HepG2 (cell line): ENCODE results near the gene FGD5. TPM values are rescaled to one million over a fixed set of nuclear protein-coding genes. Genes with fewer than 3 reads are reported as not detected.
"Not testable (repeated sequence)": the region's sequence is repeated elsewhere in the genome, so short reads cannot be mapped to it uniquely, and the experiment has no call there.

ENCODE experiments used
- ATAC-seq: fragments of 200-7000 bp; cut with Tn5 transposase; 3 replicates; pipeline ENCODE4 v1.9.1; 2020; ENCODE audit warnings: mild to moderate bottlenecking, moderate library complexity
- BruUV-seq: library from RNA; stranded (reverse); fragments of 400-500 nt; replicated peaks from 2 replicates; lab custom pipeline; 2021; lab: Mats Ljungman, UMichigan
- CTCF ChIA-PET: fragments of 300-600 bp; formaldehyde crosslinking; extraction: SDS; loops from one replicate; lab custom pipeline; 2021; ENCODE audit warnings: low total read pairs, inconsistent platforms, low intra/inter-chr PET ratio; lab: Yijun Ruan, JAX
- POLR2A ChIA-PET: fragments of 350-600 bp; sonication (Branson Sonifier 250); formaldehyde crosslinking; loops from one replicate; lab custom pipeline; 2020; ENCODE audit warnings: antibody characterized with exemption, inconsistent platforms; lab: Yijun Ruan, JAX
- DNase-seq: peaks from one replicate; pipeline ENCODE4 v3.0.0-alpha.2; 2015; ENCODE audit warnings: low spot score
- FAIRE-seq: peaks from 3 replicates; lab custom pipeline; 2011; peaks lifted over from hg19 to GRCh38; lab: Jason Lieb, UNC
- H2AFZ ChIP-seq: one replicate; pipeline ENCODE4 v1.6.1; 2011; ENCODE audit warnings: low read length, inconsistent platforms
- H3K27ac ChIP-seq: fragments of 300-600 bp; 3 replicates; pipeline ENCODE4 v1.8.0; 2011; ENCODE audit warnings: mixed run types, mild to moderate bottlenecking, mixed read lengths, low read length, inconsistent platforms; ENCODE audit not compliant: insufficient read depth; ENCODE audit errors: extremely low read length
- H3K27me3 ChIP-seq, 2 experiments: fragments of 200-600 bp in 1 of 2; 2 replicates in 1 of 2; 3 replicates in 1 of 2; pipeline versions ENCODE4 v1.6.0 to v1.8.0; 2011; ENCODE audit warnings: low read length in 2 of 2, mild to moderate bottlenecking in 2 of 2, moderate library complexity in 2 of 2, inconsistent platforms in 1 of 2; ENCODE audit not compliant: insufficient read depth in 2 of 2, control insufficient read depth in 1 of 2
- H3K36me3 ChIP-seq, 2 experiments: fragments of 200-600 bp in 1 of 2; replicated peaks in 1 of 2; 2 replicates in 1 of 2; 3 replicates in 1 of 2; pipeline versions ENCODE4 v1.5.1 to v1.8.0; 2011; ENCODE audit warnings: low read length in 2 of 2, inconsistent platforms in 1 of 2; ENCODE audit not compliant: insufficient read depth in 2 of 2, control insufficient read depth in 1 of 2
- H3K4me1 ChIP-seq: 2 replicates; pipeline ENCODE4 v1.5.1; 2012; ENCODE audit warnings: low read length, inconsistent platforms; ENCODE audit not compliant: insufficient read depth
- H3K4me2 ChIP-seq: 2 replicates; pipeline ENCODE4 v1.6.0; 2011; ENCODE audit warnings: low read depth, low read length, inconsistent platforms
- H3K4me3 ChIP-seq, 3 experiments: fragments of 200-600 bp in 1 of 3; sonication (generic), shearing (Covaris generic) in 1 of 3; replicated peaks in 1 of 3; 2 replicates each; pipeline ENCODE4 v1.5.1; 2011 to 2016; ENCODE audit warnings: low read length in 3 of 3, inconsistent platforms in 2 of 3, low read depth in 2 of 3, mild to moderate bottlenecking in 2 of 3, control low read depth in 1 of 3, mixed read lengths in 1 of 3; ENCODE audit not compliant: insufficient read depth in 1 of 3
- H3K79me2 ChIP-seq: one replicate; pipeline ENCODE4 v1.6.1; 2011; ENCODE audit warnings: low read length, inconsistent platforms; ENCODE audit not compliant: insufficient read depth
- H3K9ac ChIP-seq: 2 replicates; pipeline ENCODE4 v1.6.0; 2011; ENCODE audit warnings: mild to moderate bottlenecking, low read depth, low read length, inconsistent platforms; ENCODE audit not compliant: insufficient read depth
- H3K9me3 ChIP-seq: 2 replicates; pipeline ENCODE4 v1.5.1; 2012; ENCODE audit warnings: mild to moderate bottlenecking, low read length
- H4K20me1 ChIP-seq: 2 replicates; pipeline ENCODE4 v1.6.0; 2011; ENCODE audit warnings: inconsistent platforms, mild to moderate bottlenecking, low read length, moderate library complexity; ENCODE audit not compliant: insufficient read depth
- NR1H2 ChIP-seq: sonication (generic); formaldehyde crosslinking; IDR thresholded peaks from 2 replicates; pipeline ENCODE4 v1.8.1; 2022; ENCODE audit warnings: low read depth, missing genetic modification reagents, borderline replicate concordance
- ZFP1 ChIP-seq: IDR thresholded peaks from 2 replicates; pipeline ENCODE4 v1.6.1; 2016
- WGBS: methylation state at CpG from one replicate; pipeline ENCODE4 v1.1.6; 2017; ENCODE audit warnings: low lambda C conversion rate; 5-methylcytosine and 5-hydroxymethylcytosine counted together
- in situ Hi-C: cut with HindIII; loops from 2 replicates; pipeline ENCODE4 v1.10.0; 2017; ENCODE audit warnings: low pct_unique_long_range_greater_than_20kb; ENCODE audit not compliant: extremely low pct_ligation_motif_present
- intact Hi-C: fragments of 100-400 bp; cut with micrococcal nuclease; formaldehyde crosslinking; loops from one replicate; pipeline ENCODE4 v1.10.0; 2022; ENCODE audit not compliant: unreplicated experiment
- polyA plus RNA-seq, 8 experiments: library from polyadenylated mRNA; depleted of rRNA in 3 of 8; stranded (reverse) in 7 of 8; unstranded in 1 of 8; fragments of >200 nt; fragmentation: Illumina TruSeq in 4 of 8; extraction: Trizol in 4 of 8; gene quantifications; 2 replicates each; pipeline versions ENCODE4 v1.2.1 to v1.2.3, GENCODE V29; 2011 to 2016; ENCODE audit warnings: low read depth in 4 of 8, missing spikeins in 1 of 8, mixed read lengths in 1 of 8; ENCODE audit not compliant: insufficient read depth in 1 of 8
- total RNA-seq, 5 experiments: library from RNA; depleted of rRNA; stranded (reverse); fragments of >200 nt; fragmentation: Illumina TruSeq; extraction: Trizol; gene quantifications; 2 replicates each; pipeline ENCODE4 v1.2.3, GENCODE V29; 2016; ENCODE audit warnings: low read depth in 1 of 5

The FGD5 gene
- total and polyA plus RNA-seq, 2 of the 13 experiments (the other 11 are each of a cell fraction or from before 2014, with no cell fraction given): 0.17 TPM; not detected in 1

DNA sequence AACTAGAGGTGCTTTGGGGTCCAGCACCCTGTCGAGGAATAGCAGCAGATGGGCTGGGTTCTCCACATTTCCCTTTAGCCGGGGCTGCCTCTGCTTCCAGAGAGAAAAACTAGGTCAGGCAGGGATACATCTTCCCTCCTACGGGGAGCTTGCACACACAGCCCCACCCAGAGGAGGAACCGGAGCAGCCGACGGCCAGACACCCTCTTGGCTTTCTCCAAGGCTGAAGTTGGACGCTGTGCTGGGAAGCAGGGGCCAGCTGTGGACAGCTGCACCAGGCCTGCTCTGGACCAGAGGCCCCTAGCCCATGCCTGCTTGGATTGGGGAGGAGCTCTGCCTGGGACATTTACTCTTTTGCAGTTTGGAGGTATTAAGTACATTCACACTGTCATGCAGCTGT is 84.0 kb downstream of the FGD5 start:
- Histone ChIP-seq H3K27me3 (peaks cover 0 to 4% of the 10 kb centered on the region in 2 experiments; a peak in 2 of 5 replicates), H3K4me2 (no peak overlapping the region), H3K9me3 (peaks cover 9% of the 10 kb centered on the region; the same call in 1 of the 2 replicates), H3K4me1 (peaks cover 34% of the 10 kb centered on the region), H3K4me3 (no peak overlapping the region), H3K9ac (no peak overlapping the region), H4K20me1 (no peaks in the 10 kb centered on the region), H3K36me3 (no peaks in the 10 kb centered on the region), H2AFZ (no peak overlapping the region), H3K27ac (no peak overlapping the region), H3K79me2 (no peaks in the 10 kb centered on the region)
- BruUV-seq: no TSS peak
- DNase-seq (no peak), ATAC-seq (no peak), FAIRE-seq (no peak)
- TF ChIP-seq ZFP1 (CRISPR knock-in tag): no peak
- TF ChIP-seq NR1H2: no peak
- ChIA-PET CTCF (no interaction called here), POLR2A (no interaction called here)
- in situ Hi-C loops: no loop called here
- 33% methylated on average over 3 of the region's 7 CpGs for WGBS
- intact Hi-C loops: no loop called here

DNA sequence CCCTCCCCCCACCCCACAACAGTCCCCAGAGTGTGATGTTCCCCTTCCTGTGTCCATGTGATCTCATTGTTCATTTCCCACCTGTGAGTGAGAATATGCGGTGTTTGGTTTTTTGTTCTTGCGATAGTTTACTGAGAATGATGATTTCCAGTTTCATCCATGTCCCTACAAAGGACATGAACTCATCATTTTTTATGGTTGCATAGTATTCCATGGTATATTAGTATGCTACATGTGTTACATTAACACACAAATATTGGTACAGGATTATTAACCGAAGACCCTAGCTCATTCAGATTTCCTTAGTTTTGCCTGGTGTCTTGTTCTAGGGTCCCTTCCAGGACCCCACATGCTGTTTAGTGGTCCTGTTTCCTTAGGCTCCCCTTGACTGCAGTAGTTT is 84.7 kb downstream of the FGD5 start:
- H3K9ac ChIP-seq, H3K4me2 ChIP-seq, H3K27ac ChIP-seq, FAIRE-seq, H3K79me2 ChIP-seq, H2AFZ ChIP-seq, H3K36me3 ChIP-seq, BruUV-seq, in situ Hi-C loops, H3K4me3 ChIP-seq, H3K9me3 ChIP-seq, ATAC-seq, CTCF ChIA-PET, DNase-seq, H3K27me3 ChIP-seq, intact Hi-C loops, POLR2A ChIA-PET, H4K20me1 ChIP-seq: not testable (repeated sequence)
- 86% methylated on average over 2 of the region's 3 CpGs for WGBS
- peaks cover 31% of the 10 kb centered on the region for H3K4me1 ChIP-seq
